ENCODE results near the gene PPP3CA.

The PPP3CA gene

GRCh38 chr4:101348995-101349800, 1.9 kb upstream of the PPP3CA start:
- no peaks in the 10 kb centered on the region for H3K27me3 ChIP-seq (replicated peaks; ENCODE audit: insufficient read depth, low read length)
- no peaks in the 10 kb centered on the region for H3K9me2 ChIP-seq (replicated peaks; ENCODE audit: insufficient read depth, low read length)
- H3K9me3 ChIP-seq (replicated peaks; ENCODE audit: insufficient read depth, low read length): no peaks in the 10 kb centered on the region
- H3K36me3 ChIP-seq (replicated peaks; ENCODE audit: insufficient read depth, low read length): no peaks in the 10 kb centered on the region
- H3K9ac ChIP-seq (ENCODE audit: low read length): peak overlapping the region; percentile 76; the same call in 1 of the 2 replicates
- H3K4me3 ChIP-seq (ENCODE audit: low read length): peak overlapping the region; percentile 79
- H3K27ac ChIP-seq (ENCODE audit: low read length): no peak overlapping the region; the same call in 1 of the 2 replicates
- peak overlapping the region; percentile 95 for H2AFZ ChIP-seq (ENCODE audit: low read length)
- no peak for TF ChIP-seq EZH2 (optimal IDR thresholded peaks at IDR 0.05; ENCODE audit: low read depth, low read length)
- TF ChIP-seq EZH2phosphoT487 (IDR thresholded peaks at IDR 0.05; ENCODE audit: low read length): no peak
- TF ChIP-seq CTCF (IDR thresholded peaks at IDR 0.05; ENCODE audit: low read length): no peak
- H3K4me1 ChIP-seq (ENCODE audit: low read length): peaks cover 10% of the 10 kb centered on the region; the same call in 1 of the 2 replicates
- H3K79me2 ChIP-seq (ENCODE audit: low read length): peaks cover 16% of the 10 kb centered on the region
- 0 out of 2 replicates have a peak, but pooled peaks cover 3% of the 10 kb centered on the region for H4K20me1 ChIP-seq (ENCODE audit: insufficient read depth, low read length)
- no peak for DNase-seq
- peaks cover 23% of the 10 kb centered on the region for H3F3A ChIP-seq (ENCODE audit: insufficient read depth, low read length)
- H3K4me2 ChIP-seq (ENCODE audit: low read depth, low read length): peak overlapping the region; percentile 74; the same call in 1 of the 2 replicates

DNA sequence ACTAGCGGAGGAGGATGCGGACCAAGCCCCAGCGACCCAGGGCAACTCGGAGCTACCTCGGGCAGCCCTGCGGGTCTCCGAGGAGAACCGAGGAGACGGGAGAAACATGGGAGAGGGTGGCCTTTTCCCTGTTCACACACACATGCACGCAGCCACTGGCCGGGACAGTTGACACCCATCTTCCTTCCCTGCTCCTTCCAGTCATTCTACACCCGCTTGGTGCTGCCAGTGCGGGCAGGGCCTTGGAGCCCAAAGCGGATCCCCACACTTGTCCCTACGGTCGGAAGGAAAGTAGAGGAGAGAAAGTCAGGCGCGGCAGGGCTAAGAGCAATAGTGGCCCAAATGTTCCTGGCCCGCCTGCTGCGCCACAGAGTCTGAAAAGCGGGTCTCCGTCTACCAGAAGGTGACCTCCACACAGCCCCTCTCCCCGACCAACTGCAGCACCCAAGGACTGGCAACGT, 1.1 kb upstream of the PPP3CA start:
- Histone ChIP-seq H3K9me3 (replicated peaks; ENCODE audit: insufficient read depth, low read length) (no peaks in the 10 kb centered on the region), H3K4me1 (ENCODE audit: low read length) (peaks cover 9% of the 10 kb centered on the region; the same call in 1 of the 2 replicates), H4K20me1 (ENCODE audit: insufficient read depth, low read length) (0 out of 2 replicates have a peak, but pooled peaks cover 3% of the 10 kb centered on the region), H3F3A (ENCODE audit: insufficient read depth, low read length) (peaks cover 23% of the 10 kb centered on the region), H3K27ac (ENCODE audit: low read length) (peak overlapping the region; percentile 97), H3K4me2 (ENCODE audit: low read depth, low read length) (peak overlapping the region; percentile 74), H3K79me2 (ENCODE audit: low read length) (peaks cover 24% of the 10 kb centered on the region), H3K4me3 (ENCODE audit: low read length) (peak overlapping the region; percentile 79), H3K9me2 (replicated peaks; ENCODE audit: insufficient read depth, low read length) (no peaks in the 10 kb centered on the region), H3K9ac (ENCODE audit: low read length) (peak overlapping the region; percentile 76), H3K27me3 (replicated peaks; ENCODE audit: insufficient read depth, low read length) (no peaks in the 10 kb centered on the region), H3K36me3 (replicated peaks; ENCODE audit: insufficient read depth, low read length) (no peaks in the 10 kb centered on the region), H2AFZ (ENCODE audit: low read length) (peak overlapping the region; percentile 95)
- TF ChIP-seq EZH2phosphoT487 (IDR thresholded peaks at IDR 0.05; ENCODE audit: low read length) (no peak), CTCF (IDR thresholded peaks at IDR 0.05; ENCODE audit: low read length) (no peak), EZH2 (optimal IDR thresholded peaks at IDR 0.05; ENCODE audit: low read depth, low read length) (no peak)
- DNase-seq: no peak

- no peak for TF ChIP-seq CTCF (IDR thresholded peaks at IDR 0.05; ENCODE audit: low read length)
- TF ChIP-seq EZH2 (optimal IDR thresholded peaks at IDR 0.05; ENCODE audit: low read depth, low read length): no peak
- TF ChIP-seq EZH2phosphoT487 (IDR thresholded peaks at IDR 0.05; ENCODE audit: low read length): no peak
- Histone ChIP-seq H3K79me2 (ENCODE audit: low read length) (peaks cover 30% of the 10 kb centered on the region), H3K4me2 (ENCODE audit: low read depth, low read length) (peak overlapping the region; percentile 74), H3K9ac (ENCODE audit: low read length) (peak overlapping the region; percentile 76), H4K20me1 (ENCODE audit: insufficient read depth, low read length) (0 out of 2 replicates have a peak, but pooled peaks cover 5% of the 10 kb centered on the region), H3K9me2 (replicated peaks; ENCODE audit: insufficient read depth, low read length) (no peaks in the 10 kb centered on the region), H3K27me3 (replicated peaks; ENCODE audit: insufficient read depth, low read length) (no peaks in the 10 kb centered on the region), H3K27ac (ENCODE audit: low read length) (peak overlapping the region; percentile 97), H3K36me3 (replicated peaks; ENCODE audit: insufficient read depth, low read length) (no peaks in the 10 kb centered on the region), H3K9me3 (replicated peaks; ENCODE audit: insufficient read depth, low read length) (no peaks in the 10 kb centered on the region), H2AFZ (ENCODE audit: low read length) (peak overlapping the region; percentile 95), H3K4me1 (ENCODE audit: low read length) (peaks cover 9% of the 10 kb centered on the region; the same call in 1 of the 2 replicates), H3F3A (ENCODE audit: insufficient read depth, low read length) (peaks cover 23% of the 10 kb centered on the region), H3K4me3 (ENCODE audit: low read length) (peak overlapping the region; percentile 79)
- peak; percentile 95 for DNase-seq
Measured at GRCh38 chr4:101347557-101348366, 436 bp upstream of the PPP3CA start.

All from MM.1S (cell line).